CD8-positive, alpha-beta memory T cell (primary cell): ENCODE measurements around the gene CPD. TPM values are rescaled to one million over a fixed set of nuclear protein-coding genes. Genes with fewer than 3 reads are reported as not detected.

Experiments
- CTCF ChIA-PET: fragments of 350-600 bp; sonication (Branson Sonifier 250); formaldehyde crosslinking; loops from one replicate; lab custom pipeline; 2021; ENCODE audit warnings: antibody characterized with exemption; lab: Charles Lee
- POLR2A ChIA-PET: fragments of 350-600 bp; sonication (Branson Sonifier 250); formaldehyde crosslinking; loops from one replicate; lab custom pipeline; 2021; ENCODE audit warnings: antibody characterized with exemption; lab: Charles Lee
- DNase-seq, 5 donors: peaks; one replicate each; pipeline versions ENCODE4 v3.0.0 to v3.0.0-alpha.2; 2020 to 2022; ENCODE audit warnings: mixed read lengths in 1 of 5
- H3K27ac ChIP-seq: one replicate; pipeline ENCODE4 v1.7.0; 2013; ENCODE audit warnings: low read depth, mild to moderate bottlenecking, low read length, moderate library complexity
- H3K27me3 ChIP-seq: 2 replicates; pipeline ENCODE4 v1.7.0; 2013; ENCODE audit warnings: low read length, mild to moderate bottlenecking; ENCODE audit not compliant: insufficient read depth, poor library complexity, severe bottlenecking
- H3K36me3 ChIP-seq: 2 replicates; pipeline ENCODE4 v1.7.0; 2013; ENCODE audit warnings: mild to moderate bottlenecking, low read length, moderate library complexity; ENCODE audit not compliant: insufficient read depth
- H3K4me1 ChIP-seq: 2 replicates; pipeline ENCODE4 v1.7.0; 2013; ENCODE audit warnings: mild to moderate bottlenecking, low read length, moderate library complexity; ENCODE audit not compliant: insufficient read depth
- H3K4me3 ChIP-seq: 2 replicates; pipeline ENCODE4 v1.7.0; 2013; ENCODE audit warnings: mild to moderate bottlenecking, low read length
- H3K9me3 ChIP-seq: 2 replicates; pipeline ENCODE4 v1.7.0; 2013; ENCODE audit warnings: mild to moderate bottlenecking, low read length
- H3K27ac Mint-ChIP-seq, 8 donors: one replicate each; pipeline ENCODE4 v1.8.0; 2020 to 2021; ENCODE audit warnings: mixed read lengths in 8 of 8, mild to moderate bottlenecking in 6 of 8, inconsistent platforms in 3 of 8, moderate library complexity in 3 of 8
- H3K27me3 Mint-ChIP-seq, 2 donors: one replicate each; pipeline ENCODE4 v1.8.0; 2020 to 2021; ENCODE audit warnings: mixed read lengths in 2 of 2, mild to moderate bottlenecking in 1 of 2, moderate library complexity in 1 of 2
- H3K36me3 Mint-ChIP-seq, 3 donors: one replicate each; pipeline ENCODE4 v1.8.0; 2020 to 2021; ENCODE audit warnings: mixed read lengths in 3 of 3, inconsistent platforms in 1 of 3, mild to moderate bottlenecking in 1 of 3
- H3K4me1 Mint-ChIP-seq, 3 donors: one replicate each; pipeline ENCODE4 v1.8.0; 2020 to 2021; ENCODE audit warnings: mixed read lengths in 3 of 3, inconsistent platforms in 1 of 3, mild to moderate bottlenecking in 1 of 3
- H3K4me3 Mint-ChIP-seq, 7 donors: one replicate each; pipeline ENCODE4 v1.8.0; 2020 to 2021; ENCODE audit warnings: mixed read lengths in 7 of 7, mild to moderate bottlenecking in 6 of 7, moderate library complexity in 4 of 7, inconsistent platforms in 2 of 7
- H3K9me3 Mint-ChIP-seq, 5 donors: one replicate each; pipeline ENCODE4 v1.8.0; 2020 to 2022; ENCODE audit warnings: mixed read lengths in 5 of 5, mild to moderate bottlenecking in 3 of 5, moderate library complexity in 2 of 5, inconsistent platforms in 1 of 5
- polyA plus RNA-seq: library from polyadenylated mRNA; unstranded; fragments of 300-500 nt; fragmentation: Illumina TruSeq; gene quantifications from one replicate; pipeline ENCODE4 v1.2.3, GENCODE V29; 2021
- total RNA-seq, 2 experiments: library from RNA; stranded (reverse); gene quantifications; one replicate each; pipeline ENCODE4 v1.2.3, GENCODE V29; 2021

The CPD gene
- total and polyA plus RNA-seq, 3 experiments from 2014 or later, result 17.3 to 26.7 (median 22.8) TPM

DNA sequence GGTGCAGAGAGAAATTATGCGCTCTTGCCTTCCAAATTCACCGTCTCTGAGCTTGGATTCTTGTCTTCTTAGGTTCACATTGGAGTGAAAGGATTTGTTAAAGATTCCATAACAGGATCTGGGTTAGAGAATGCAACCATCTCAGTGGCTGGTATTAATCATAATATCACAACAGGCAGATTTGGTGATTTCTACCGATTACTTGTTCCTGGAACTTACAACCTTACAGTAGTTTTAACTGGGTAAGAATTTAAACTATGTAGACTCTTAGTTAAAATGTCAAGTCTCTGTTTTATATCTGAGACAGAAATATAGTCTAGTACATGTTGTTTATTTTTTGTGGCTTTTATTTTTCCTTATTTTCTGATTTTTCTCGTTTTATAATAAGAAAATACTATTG is 42.9 kb downstream of the CPD start:
- Histone ChIP-seq H3K4me1 (no peaks in the 10 kb centered on the region), H3K9me3 (no peaks in the 10 kb centered on the region), H3K27ac (no peak overlapping the region), H3K36me3 (no peaks in the 10 kb centered on the region), H3K27me3 (no peaks in the 10 kb centered on the region), H3K4me3 (no peak overlapping the region)
- Mint-ChIP-seq H3K4me1 (peaks cover 0 to 9% (median 7%) of the 10 kb centered on the region in 3 donors), H3K36me3 (peaks cover 0 to 58% (median 19%) of the 10 kb centered on the region in 3 donors), H3K4me3 (no peak overlapping the region), H3K27ac (peak overlapping the region in 1 of 8 donors; percentile 10), H3K27me3 (no peaks in the 10 kb centered on the region), H3K9me3 (no peaks in the 10 kb centered on the region)
- no peak for DNase-seq
- ChIA-PET CTCF (no interaction called here), POLR2A (no interaction called here)

DNA sequence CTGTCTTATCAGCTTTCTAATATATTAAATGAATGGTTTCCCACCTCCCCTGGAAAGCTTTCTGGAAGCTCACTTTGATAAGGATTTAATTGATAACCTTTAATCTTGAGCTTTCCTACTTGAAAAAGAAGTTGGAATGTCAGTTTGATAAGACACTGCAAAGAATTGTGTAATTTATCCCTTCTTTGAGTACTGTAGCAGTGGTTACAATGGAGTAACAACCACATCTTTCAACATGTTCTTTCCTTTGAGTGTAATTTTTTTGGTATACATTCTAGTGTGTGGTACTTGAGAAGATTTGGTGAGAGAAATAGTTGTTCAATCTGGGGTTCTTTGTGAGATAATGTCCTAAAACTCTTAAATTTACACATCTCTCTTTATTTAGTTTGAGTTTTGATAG is 43.4 kb downstream of the CPD start:
- Mint-ChIP-seq H3K4me1 (peaks cover 0 to 8% (median 7%) of the 10 kb centered on the region in 3 donors), H3K27ac (no peak overlapping the region), H3K9me3 (no peaks in the 10 kb centered on the region), H3K4me3 (no peak overlapping the region), H3K27me3 (no peaks in the 10 kb centered on the region), H3K36me3 (peaks cover 0 to 61% (median 19%) of the 10 kb centered on the region in 3 donors)
- ChIA-PET CTCF (no interaction called here), POLR2A (no interaction called here)
- Histone ChIP-seq H3K36me3 (no peaks in the 10 kb centered on the region), H3K27ac (no peak overlapping the region), H3K27me3 (no peaks in the 10 kb centered on the region), H3K4me1 (no peaks in the 10 kb centered on the region), H3K4me3 (no peak overlapping the region), H3K9me3 (no peaks in the 10 kb centered on the region)
- DNase-seq, result no peak

DNA sequence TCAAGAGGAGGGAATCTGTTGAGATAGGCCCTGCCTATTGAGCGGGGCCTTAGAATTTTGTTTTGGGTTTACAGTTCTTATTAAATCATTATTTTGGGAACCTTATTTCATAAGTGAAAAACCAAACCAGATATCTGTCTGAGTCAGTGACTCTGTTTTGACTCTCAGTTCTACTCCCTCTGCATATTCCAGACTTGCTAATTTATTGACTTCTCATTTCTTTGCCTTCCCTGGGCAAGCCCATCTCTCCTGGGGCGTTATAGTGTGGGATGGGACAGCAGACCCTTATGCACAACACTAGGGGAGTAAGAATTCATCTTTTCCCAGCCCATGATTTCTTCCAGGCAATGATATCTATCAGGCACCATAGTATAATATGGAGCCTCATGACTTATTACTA is 45.7 kb downstream of the CPD start:
- no peak for DNase-seq

DNA sequence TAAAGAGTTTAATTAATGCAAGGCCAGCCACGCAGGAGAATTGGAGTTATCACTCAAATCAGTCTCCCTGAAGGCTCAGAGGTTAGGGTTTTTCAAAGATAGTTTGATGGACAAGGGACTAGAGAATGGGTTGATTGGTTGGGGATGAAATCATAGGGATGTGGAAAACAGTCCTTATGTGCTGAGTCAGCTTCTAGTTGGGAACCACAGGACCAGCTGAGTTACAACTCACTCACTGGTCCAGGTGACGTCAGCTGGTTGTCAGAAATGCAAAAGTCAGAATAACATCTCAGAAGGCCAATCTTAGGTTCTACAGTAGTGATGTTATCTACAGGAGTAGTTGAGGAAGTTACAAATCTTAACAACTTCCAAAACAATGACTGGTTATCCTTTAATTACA is 47.6 kb downstream of the CPD start:
- Histone ChIP-seq H3K36me3 (peaks cover 3% of the 10 kb centered on the region), H3K27me3 (no peaks in the 10 kb centered on the region), H3K27ac (no peak overlapping the region), H3K9me3 (no peaks in the 10 kb centered on the region), H3K4me3 (no peak overlapping the region), H3K4me1 (no peaks in the 10 kb centered on the region)
- DNase-seq, result no peak
- no peak overlapping the region for H3K4me3 Mint-ChIP-seq
- H3K36me3 Mint-ChIP-seq, result peaks cover 0 to 81% (median 26%) of the 10 kb centered on the region in 3 donors
- POLR2A ChIA-PET, result no interaction called here
- CTCF ChIA-PET, result interaction anchor here (0.7 to 1.5 kb wide), 2 partner anchors 9 to 147 kb away, joined by 3 to 4 read pairs; no protein-coding TSS in a partner anchor
- peak overlapping the region in 2 of 8 donors; percentile 8 to 60 for H3K27ac Mint-ChIP-seq
- H3K9me3 Mint-ChIP-seq, result no peaks in the 10 kb centered on the region
- H3K27me3 Mint-ChIP-seq, result no peaks in the 10 kb centered on the region
- H3K4me1 Mint-ChIP-seq, result peaks cover 0 to 5% (median 0%) of the 10 kb centered on the region in 3 donors

More for the DNA sequence above, 45.7 kb downstream of the CPD start:
- no peaks in the 10 kb centered on the region for H3K9me3 ChIP-seq
- CTCF ChIA-PET, result no interaction called here
- no peaks in the 10 kb centered on the region for H3K27me3 ChIP-seq
- Mint-ChIP-seq H3K4me1 (peaks cover 0 to 8% (median 0%) of the 10 kb centered on the region in 3 donors), H3K9me3 (no peaks in the 10 kb centered on the region), H3K27ac (peak overlapping the region in 3 of 8 donors; percentile 9 to 79 (median 30)), H3K27me3 (no peaks in the 10 kb centered on the region), H3K4me3 (no peak overlapping the region), H3K36me3 (peaks cover 0 to 79% (median 24%) of the 10 kb centered on the region in 3 donors)
- no peak overlapping the region for H3K27ac ChIP-seq
- POLR2A ChIA-PET, result no interaction called here
- no peaks in the 10 kb centered on the region for H3K36me3 ChIP-seq
- no peaks in the 10 kb centered on the region for H3K4me1 ChIP-seq
- no peak overlapping the region for H3K4me3 ChIP-seq

DNA sequence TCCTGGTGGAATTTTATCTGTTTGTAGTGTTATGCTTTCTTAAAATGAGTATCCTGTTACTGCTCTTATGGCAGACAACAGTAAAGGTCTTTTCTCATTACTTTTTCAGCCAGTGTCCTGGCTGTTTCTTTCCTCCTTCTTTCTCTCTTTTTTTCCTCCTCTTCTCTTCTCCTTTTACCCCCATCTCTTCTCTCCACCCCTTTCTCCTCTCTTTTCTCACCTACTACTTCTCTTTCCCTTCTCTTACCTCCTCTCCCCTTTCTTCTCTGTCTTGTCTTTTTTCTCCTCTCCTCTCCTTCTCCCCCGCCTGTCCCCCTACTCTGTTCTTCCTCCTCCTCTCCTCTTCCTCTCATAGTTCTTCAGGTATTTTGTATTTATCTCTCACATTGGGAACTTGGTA is 48.9 kb downstream of the CPD start:
- Mint-ChIP-seq H3K4me1 (peaks cover 0 to 5% (median 0%) of the 10 kb centered on the region in 3 donors), H3K27me3 (no peaks in the 10 kb centered on the region), H3K36me3 (peaks cover 0 to 77% (median 26%) of the 10 kb centered on the region in 3 donors), H3K9me3 (no peaks in the 10 kb centered on the region), H3K27ac (peak overlapping the region in 1 of 8 donors; percentile 85), H3K4me3 (peak overlapping the region in 1 of 7 donors; percentile 37)
- DNase-seq, result no peak
- CTCF ChIA-PET, result interaction anchor here (0.6 kb wide), 1 partner anchor 129 kb away, joined by 3 read pairs; no protein-coding TSS in a partner anchor
- H3K4me1 ChIP-seq, result no peaks in the 10 kb centered on the region
- H3K36me3 ChIP-seq, result peaks cover 5% of the 10 kb centered on the region
- H3K4me3 ChIP-seq, result no peak overlapping the region
- POLR2A ChIA-PET, result no interaction called here
- no peak overlapping the region for H3K27ac ChIP-seq
- no peaks in the 10 kb centered on the region for H3K27me3 ChIP-seq
- no peaks in the 10 kb centered on the region for H3K9me3 ChIP-seq

DNA sequence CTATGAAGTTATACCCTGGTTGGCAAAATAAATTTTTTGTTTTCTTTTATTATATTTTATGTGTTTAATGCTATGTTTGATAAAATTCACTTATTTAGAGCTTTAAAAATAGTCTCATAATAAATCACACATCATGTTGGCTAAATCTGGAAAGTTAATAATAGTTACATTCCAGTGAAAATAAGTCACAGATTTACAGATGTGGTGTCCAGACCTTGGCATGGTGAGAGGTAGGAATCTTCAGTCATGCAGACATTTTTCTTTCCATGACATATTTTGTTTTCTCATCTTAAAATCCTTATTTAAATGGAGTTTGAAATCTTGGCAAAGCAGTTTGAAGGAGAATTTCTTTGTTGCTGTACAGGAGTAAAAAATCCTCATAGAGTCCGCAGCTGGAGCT is 50.4 kb downstream of the CPD start:
- H3K4me3 Mint-ChIP-seq, result no peak overlapping the region
- Histone ChIP-seq H3K4me3 (no peak overlapping the region), H3K4me1 (no peaks in the 10 kb centered on the region), H3K9me3 (no peaks in the 10 kb centered on the region), H3K27me3 (no peaks in the 10 kb centered on the region), H3K36me3 (peaks cover 5% of the 10 kb centered on the region), H3K27ac (no peak overlapping the region)
- H3K27me3 Mint-ChIP-seq, result no peaks in the 10 kb centered on the region
- no peak overlapping the region for H3K27ac Mint-ChIP-seq
- H3K4me1 Mint-ChIP-seq, result peaks cover 0 to 5% (median 0%) of the 10 kb centered on the region in 3 donors
- no peak for DNase-seq
- ChIA-PET POLR2A (no interaction called here), CTCF (no interaction called here)
- H3K9me3 Mint-ChIP-seq, result no peaks in the 10 kb centered on the region
- H3K36me3 Mint-ChIP-seq, result peaks cover 0 to 78% (median 28%) of the 10 kb centered on the region in 3 donors

DNA sequence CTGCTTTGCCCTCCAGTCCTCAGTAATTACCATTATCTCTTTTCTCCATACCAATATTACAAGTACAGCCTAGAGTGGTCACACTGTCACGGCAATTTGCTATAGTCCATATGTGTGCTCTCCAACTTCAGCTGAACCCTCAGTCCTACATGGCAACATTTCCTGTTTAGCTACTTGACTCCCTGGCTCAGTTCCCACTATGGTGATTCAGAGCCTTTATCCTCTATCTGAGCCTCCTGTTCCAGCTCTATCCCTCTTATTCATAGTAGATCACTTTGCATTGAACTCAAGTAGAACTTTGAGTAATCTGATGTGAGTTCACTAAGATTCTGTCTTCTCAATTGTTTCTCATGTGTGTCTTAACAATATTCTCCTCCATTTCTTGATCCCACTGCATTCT is 54.8 kb downstream of the CPD start:
- no peak overlapping the region for H3K4me3 ChIP-seq
- peaks cover 5 to 71% (median 34%) of the 10 kb centered on the region in 3 donors for H3K36me3 Mint-ChIP-seq
- H3K27me3 ChIP-seq, result no peaks in the 10 kb centered on the region
- no peaks in the 10 kb centered on the region for H3K27me3 Mint-ChIP-seq
- ChIA-PET POLR2A (no interaction called here), CTCF (no interaction called here)
- H3K4me1 ChIP-seq, result no peaks in the 10 kb centered on the region
- H3K9me3 ChIP-seq, result no peaks in the 10 kb centered on the region
- no peak overlapping the region for H3K27ac ChIP-seq
- H3K4me1 Mint-ChIP-seq, result peaks cover 4 to 9% (median 7%) of the 10 kb centered on the region in 3 donors
- no peaks in the 10 kb centered on the region for H3K9me3 Mint-ChIP-seq
- no peak for DNase-seq
- peaks cover 5% of the 10 kb centered on the region for H3K36me3 ChIP-seq
- H3K27ac Mint-ChIP-seq, result peak overlapping the region in 1 of 8 donors; percentile 63
- H3K4me3 Mint-ChIP-seq, result no peak overlapping the region

DNA sequence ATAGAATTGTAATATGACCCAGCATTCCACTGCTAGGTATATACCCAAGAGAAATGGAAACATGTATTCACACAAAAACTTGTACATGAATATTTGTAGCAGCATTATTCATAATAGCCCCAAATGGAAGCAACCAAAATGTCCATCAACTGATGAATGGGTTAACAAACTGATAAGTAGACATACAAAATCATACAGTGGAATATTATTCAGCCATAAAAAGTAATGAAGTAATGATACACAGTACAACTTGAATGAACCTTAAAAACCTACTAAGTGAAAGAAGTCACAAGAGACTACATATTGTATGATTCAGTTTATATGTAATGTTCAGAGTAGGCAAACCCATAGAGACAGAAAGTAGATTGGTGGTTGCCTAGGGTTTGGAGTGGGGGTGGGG is 58.0 kb downstream of the CPD start:
- H3K36me3 Mint-ChIP-seq, result peaks cover 6 to 51% (median 27%) of the 10 kb centered on the region in 3 donors
- no peak overlapping the region for H3K4me3 Mint-ChIP-seq
- ChIA-PET POLR2A (no interaction called here), CTCF (no interaction called here)
- no peaks in the 10 kb centered on the region for H3K27me3 Mint-ChIP-seq
- H3K4me3 ChIP-seq, result no peak overlapping the region
- H3K27ac Mint-ChIP-seq, result no peak overlapping the region
- no peak for DNase-seq
- H3K9me3 ChIP-seq, result no peaks in the 10 kb centered on the region
- H3K4me1 Mint-ChIP-seq, result peaks cover 4 to 7% (median 5%) of the 10 kb centered on the region in 3 donors
- H3K4me1 ChIP-seq, result no peaks in the 10 kb centered on the region
- H3K9me3 Mint-ChIP-seq, result no peaks in the 10 kb centered on the region
- no peak overlapping the region for H3K27ac ChIP-seq
- H3K27me3 ChIP-seq, result no peaks in the 10 kb centered on the region
- H3K36me3 ChIP-seq, result no peaks in the 10 kb centered on the region
